GM21526 (cell line): Measurements from ENCODE around the gene PCAT7.

Experiments
- ATAC-seq: cut with Tn5 transposase; IDR thresholded peaks from one replicate; pipeline ENCODE4 v1.9.1; 2021; ENCODE audit warnings: moderate library complexity; ENCODE audit not compliant: unreplicated experiment, low FRiP score

PCAT7 gene

DNA sequence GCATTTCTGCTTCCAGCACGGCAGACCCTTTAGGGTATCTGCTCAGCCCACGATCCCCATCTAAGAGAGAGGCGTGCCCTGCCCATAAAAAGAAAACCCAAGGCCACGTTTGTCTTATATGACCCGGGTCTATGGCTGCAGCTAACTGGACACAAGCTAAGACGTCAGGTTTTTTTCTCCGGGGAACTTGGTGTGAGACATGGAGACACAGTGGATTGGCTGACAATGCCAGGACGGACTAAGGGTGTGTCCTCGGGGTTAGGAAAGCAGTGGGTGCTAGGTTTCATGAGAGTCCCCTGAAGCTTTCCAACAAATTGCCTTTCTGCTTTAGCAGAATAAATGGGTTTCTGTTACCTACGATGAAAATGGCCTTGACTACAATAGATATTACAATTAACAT lies 45.8 kb downstream of the PCAT7 start:
- ATAC-seq: no peak

DNA sequence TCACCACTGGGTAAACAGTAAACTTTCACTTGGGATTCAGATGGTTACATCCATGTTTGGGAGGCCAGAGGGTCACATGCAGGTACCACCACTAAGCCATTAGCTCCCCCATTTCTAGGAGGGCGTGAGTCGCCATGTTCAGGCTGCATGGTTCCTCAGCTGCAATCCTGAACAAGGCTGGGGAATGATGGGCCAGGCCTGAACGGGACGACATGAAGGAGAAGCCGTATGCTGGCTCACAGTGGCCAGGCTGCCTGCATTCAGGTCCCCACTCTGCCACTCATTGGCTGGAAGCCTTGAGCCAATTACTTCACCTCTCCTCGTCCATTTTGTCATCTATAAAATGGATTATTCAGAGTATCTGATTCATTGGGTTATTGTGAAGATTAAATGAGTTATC lies 47.8 kb downstream of the PCAT7 start:
- ATAC-seq: no peak

DNA sequence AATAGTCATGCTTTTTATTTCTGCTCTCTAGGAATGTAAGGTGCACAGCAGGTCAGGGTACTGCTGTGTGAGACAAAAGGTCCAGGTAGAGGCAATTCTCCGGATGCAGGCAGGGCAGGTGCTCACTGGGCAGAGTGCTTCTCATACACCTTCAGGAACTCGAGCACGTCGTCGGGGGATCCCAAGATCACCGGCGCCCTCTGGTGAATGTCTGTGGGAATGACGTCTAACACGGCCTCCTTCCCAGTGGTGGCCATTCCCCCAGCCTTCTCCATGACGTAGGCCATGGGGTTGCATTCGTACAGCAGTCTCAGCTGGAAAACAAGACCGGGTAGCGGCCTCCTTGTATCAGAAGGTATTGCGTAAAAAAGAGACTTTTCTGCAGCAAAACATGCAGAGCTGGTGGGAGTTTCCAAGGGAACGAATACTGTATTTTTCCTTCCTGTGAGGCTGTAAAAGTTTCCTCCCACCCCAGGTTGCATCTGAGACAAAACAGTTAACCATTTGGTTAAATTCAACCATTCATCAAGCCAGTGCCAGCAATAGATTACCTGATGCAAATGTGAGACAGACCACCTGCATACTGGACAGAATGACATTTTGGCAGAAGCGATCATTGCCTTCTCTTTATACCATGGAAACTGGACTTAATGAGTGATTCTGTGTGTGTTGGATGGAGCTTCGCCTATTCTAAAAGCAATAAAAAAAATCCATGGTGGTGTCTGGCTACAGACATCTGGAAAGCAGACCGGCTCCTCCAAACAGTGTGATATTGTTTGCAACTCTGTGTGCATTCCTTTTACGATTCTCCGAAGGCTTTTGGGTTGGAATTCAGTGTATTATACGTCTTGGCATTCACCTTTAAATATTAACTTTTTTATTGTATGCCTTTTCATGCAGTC lies 48.6 kb downstream of the PCAT7 start:
- ATAC-seq: no peak

DNA sequence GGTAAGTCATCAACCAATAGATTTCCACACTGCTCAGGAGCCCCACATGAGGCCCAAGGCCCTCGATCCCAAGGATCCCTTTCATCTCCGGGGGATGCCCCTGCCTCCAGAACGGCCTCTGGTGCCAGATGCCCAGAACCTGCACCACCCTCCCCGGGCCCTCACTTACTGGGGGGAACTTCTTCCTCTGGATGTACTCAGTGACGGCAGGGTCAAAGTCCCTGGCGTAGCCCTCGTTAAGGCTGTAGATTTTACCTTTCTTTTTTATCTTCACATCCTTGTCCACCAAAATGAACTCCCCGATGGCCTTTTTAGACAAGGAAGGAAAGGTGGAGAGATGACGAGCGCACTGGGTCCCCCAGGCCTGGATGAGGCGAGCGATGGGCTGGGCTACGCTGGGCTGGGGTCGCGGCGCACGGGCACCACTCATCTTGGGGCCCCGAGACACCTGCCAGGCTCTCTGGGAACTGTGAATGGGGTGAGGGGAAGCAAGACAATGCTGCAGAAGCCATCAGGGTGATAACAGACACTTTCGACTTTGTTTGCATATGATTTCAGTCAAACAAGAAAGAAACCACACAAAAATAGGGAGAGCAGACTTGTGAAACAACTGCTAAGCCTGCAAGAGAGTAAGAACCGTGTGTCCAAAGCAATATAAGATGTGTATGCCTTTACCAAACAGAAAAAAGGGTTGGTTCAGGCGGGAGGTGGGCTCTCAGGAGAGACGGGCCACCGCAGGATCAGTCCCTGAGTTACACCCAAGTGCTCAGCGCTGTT lies 52.0 kb downstream of the PCAT7 start:
- ATAC-seq: no peak

DNA sequence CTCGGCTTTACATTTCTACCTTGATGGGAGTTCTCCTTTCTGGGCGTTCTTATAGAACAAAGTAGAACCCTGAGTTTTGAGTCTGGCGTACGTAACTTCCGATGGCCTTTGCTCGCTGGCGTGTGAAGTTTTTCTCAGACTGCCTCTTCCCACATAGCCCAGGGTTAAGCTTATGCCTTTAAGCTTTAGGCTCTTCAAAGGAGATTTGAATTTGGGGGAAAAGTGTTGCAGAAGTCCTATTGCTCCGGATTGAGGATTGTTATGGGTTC lies 52.5 kb downstream of the PCAT7 start:
- ATAC-seq: no peak

DNA sequence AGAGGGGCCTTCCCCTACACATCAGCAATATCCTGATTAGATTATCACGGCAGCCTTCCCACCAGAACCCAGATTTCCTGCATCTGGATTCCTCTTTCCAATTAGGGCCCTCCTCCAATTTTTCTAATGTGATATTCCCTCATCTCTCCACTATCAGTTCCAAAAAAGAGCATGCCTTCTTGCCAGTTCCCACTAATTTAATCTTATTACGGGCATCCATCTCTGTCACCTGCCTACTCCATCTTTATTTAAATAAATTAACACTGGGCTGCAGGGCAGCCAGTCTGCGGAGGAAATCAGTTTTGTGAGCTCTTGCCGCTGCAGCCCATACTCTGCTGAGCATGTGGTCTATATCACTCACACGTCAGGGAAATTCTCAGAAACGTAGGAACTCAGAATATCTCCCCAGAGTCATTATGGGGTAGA lies 55.3 kb downstream of the PCAT7 start:
- ATAC-seq: no peak

DNA sequence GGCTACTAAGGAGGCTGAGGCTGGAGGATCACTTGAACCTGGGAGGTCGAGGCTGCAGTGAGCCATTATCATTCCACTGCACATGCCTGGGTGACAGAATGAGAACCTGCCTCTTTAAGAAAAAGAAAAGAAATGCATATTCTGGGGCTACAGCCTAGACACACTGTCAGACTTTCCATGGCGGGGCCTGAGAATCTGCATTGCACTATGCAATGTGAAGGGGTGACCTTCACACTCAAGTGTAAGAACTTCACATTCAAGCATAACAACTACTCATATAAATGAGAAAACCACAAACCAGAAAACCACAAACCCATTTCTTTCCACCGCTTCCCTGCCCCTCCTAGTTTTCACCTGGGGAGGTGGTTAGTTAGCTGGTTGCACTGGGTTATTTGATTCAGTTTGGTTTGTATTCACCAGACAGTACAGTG lies 56.8 kb downstream of the PCAT7 start:
- ATAC-seq: no peak

DNA sequence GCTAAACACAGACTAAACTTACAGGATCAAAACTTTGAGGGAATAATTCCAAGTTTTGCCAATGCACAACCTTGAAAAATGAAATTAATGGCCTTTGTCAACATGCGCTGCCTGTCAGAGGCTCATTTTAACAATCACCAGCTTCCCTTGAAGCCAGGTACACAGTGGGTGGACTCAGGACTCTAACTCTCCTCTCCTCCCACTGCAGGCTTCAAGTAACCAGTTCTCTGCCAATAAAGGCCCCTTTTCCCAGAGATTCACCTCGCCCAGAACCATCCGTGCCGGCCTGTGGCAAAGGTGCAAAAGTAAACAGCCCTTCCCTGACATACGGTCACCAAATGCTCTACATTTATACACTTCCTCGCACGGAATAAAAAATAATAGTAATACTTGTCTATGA lies 57.2 kb downstream of the PCAT7 start:
- ATAC-seq: no peak

DNA sequence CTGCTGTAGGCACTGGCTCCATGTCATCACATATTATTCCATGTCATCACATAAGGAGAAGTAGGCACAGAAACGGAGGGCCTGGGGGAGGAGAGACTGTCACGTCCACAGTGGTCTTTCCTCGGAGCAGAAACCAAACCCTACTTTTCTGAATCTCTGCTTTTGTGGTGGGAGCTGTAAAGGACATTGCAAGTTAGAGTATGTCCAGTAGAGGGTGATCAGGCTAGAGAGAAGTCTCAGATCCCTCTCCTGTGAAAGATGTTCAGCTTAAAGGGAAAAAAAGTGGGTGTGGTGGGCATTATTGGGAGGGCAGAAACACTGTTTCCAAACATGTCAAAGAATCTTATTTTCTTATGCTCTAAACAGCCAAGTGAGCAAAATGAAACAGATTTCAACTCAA lies 58.1 kb downstream of the PCAT7 start:
- no peak for ATAC-seq

DNA sequence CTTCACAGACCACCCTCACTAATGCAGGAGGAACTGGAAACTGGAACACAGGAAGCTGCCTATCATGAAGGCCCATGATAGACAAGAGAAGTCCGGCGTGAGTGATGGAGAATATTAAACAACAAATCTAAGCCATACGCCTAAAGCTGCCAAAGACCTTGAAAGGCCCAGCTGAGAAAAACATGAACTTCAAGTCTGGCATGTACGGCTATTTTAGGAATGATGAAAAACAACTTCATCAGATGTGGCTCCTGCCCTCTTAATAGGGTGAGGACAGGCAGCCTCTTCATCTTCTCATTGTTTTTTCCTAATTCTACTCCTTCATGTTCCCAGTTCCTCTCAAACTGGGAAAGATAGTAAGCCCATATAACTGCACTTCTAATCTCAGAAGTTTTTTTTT lies 64.1 kb downstream of the PCAT7 start:
- ATAC-seq: no peak
